ENCODE data around the gene FKBP5.

GRCh38 chr6:35620706-35621105, 68.0 kb downstream of the FKBP5 start:
- no peak for TF ChIP-seq EZH2 (IDR thresholded peaks at IDR 0.05; ENCODE audit: borderline replicate concordance, insufficient read depth, low read depth, low read length, poor library complexity, severe bottlenecking)
- no peak for TF ChIP-seq CTCF (IDR thresholded peaks at IDR 0.05)

Measured in B cell (primary cell).